Measurements from ENCODE around the gene FDX2.

FDX2 gene

DNA sequence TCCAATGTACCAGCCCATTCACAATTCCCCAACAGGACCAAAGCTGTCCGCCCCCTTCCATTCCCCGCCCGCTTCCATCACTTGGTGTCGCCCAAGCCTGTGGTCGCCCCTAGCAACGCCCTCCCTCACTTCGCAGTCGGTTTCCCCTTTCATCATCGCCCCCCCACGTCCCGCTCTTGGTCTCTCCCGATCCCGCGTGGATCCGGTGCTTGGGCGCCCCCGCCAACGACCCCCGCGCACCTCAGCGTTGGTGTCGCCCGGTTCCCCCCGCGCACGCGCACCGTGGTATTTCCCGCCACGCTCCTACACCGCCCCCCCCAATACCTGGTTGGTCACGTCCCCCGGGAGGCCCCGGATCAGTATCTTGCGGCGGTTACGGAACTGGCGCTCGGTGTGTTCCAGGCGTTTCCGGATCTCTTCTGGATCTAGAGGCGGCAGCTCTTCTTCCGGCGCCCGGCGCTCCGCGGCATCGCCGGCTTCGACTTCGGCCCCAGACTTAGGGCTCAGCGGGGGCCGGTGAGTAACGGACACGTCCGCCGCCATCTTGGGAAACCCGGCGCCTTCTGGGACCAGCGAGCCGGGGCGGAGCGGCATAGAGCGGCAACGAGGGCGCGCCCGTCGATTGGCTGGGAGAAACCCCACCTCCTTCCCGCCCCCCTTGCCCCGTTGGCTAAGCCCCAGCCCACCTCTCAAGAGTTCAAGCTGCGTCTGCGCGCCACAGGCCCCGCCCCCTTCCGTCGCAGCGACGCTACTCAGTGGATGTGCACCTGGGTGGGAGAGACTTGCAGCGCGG, 17.3 kb upstream of the FDX2 start, which contains the start of gene RAVER1:
TSS of gene RAVER1 (minus strand) at position 565 of the 793 bp plus-strand sequence. CDS start at position 543, 22 bp downstream.
- peak; percentile 98 for DNase-seq

DNA sequence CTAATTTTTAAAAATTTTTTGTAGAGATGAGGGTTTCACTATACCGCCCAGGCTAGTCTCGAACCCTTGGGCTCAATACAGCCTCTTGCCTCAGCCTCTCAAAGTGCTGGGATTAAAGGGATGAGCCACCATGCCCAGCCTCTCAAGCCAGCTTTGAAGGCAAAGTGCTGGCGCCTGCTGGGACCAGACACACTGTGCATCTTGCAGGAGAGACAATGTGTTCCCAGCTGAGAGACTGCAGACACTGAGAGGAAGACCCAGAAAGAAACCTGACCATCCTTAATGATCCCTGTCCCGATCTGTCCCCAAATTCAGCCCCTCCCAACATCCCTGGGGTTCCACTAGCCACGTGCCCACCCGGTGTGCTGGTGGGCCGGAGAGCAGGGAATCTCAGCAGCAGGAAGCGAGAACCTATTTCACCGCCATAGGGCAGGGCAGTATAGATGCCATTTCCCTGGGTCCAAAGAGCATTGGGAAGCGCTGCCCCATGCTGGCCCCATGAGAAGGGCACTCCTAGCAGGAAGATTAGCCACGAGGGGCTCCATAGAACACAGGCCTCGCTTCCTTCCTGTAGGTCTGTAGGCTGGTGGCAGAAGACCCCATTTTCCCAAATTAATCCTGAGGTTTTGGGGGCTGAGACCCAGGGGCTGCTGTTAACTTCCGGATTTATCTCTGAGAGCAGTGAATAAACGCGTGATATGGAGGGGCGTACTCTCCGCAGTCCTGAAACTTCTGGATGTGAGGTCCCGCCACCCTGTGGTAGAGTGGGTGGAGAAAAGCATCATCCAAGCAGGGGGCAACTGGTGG, 16.5 kb upstream of the FDX2 start:
- no peak for DNase-seq

DNA sequence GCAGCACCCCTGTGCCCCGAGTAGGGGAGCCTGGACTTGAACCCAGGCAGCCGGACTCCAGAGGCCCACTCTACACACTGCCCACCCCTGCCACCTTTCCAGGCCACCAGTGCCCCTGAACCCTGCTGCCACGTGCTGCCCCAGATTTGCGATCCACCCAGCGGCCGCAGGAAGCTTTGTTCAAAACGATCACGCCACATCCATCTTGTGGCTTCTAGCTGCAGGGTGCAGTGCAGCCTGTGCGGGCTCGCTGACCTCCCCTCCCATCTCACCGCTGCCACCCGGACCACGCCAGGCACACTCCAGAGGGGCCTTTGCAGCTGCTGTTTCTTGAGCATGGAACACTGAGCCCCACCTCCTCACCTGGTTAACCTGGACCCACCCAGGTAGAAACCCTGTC, 13.7 kb upstream of the FDX2 start:
- DNase-seq = no peak

DNA sequence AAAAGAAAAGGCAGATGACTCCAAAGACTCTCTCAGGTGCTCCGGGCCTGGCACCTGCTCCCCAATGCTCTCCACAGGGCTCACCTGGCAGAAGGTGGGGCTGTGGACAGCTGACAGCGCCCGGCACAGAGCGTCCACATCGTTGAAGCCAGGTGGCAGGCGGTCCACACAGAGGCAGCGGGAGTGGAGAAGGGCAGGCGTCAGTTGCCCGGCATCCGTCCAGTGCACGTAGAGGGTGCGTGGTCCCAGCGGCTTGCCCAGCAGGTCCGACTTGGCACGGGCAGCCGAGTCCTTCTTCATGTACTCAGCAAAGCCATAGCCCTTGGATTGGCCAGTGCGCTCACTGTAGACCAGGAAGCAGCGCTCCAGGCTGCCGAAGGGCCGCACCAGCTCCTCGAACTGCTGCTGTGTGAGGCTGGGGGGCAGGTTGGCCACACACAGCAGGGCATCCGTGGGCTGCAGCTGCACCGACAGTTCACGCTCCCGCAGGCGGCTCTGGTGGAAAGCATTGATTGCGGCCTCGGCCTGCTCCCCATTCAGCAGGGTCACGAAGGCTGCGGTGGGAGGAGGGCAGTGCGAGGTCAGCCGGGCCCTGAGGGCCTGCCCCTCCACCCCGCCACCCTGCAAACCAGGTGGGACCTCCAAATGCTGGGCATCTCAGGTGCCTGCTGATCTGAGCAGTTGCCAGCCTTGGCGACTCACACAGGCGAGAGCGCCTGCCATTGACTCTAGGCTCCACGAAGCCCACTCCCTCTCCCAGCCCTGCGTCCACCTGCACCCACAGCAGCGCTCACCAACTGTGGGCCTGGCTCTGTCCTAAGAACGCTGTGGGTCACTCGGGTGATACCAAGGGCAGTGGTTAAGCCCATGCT, 13.0 kb upstream of the FDX2 start:
- DNase-seq = no peak

DNA sequence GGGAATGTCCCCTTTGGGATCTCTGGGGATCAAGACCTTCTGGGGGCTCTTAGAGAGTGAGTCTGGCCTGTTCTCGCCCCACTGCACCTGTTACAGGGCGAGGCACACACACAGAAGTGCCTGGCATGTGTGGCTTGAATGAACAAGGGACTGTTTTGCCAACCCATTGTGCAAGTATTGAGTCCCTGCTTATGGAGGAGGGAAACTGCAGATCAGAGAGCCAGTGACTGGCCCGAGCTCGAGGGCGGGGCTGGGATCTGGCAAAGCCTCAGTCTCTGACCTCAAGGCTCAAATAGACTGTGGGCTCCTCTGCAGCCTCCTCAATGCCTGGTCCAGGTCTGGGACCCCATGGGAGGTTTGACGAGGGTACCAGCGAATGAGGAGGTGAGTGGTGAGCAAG, 12.0 kb upstream of the FDX2 start:
- no peak for DNase-seq

DNA sequence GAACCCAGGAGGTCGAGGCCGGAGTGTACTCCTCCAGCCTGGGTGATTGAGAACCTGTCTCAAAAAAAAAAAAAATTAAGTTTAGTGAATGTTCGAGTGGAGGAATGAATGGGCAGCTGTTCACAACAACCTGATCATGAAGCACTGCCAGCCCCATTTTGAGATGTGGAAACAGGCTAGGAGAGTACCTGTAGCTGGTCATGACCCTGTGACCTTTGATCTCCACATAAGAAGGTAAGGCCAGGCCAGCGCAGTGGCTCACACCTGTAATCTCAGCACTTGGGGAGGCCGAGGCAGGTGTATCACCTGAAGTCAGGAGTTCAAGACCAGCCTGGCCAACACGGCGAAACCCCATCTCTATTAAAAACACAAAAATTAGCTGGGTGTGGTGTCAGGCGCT, 9.9 kb upstream of the FDX2 start:
- DNase-seq = no peak

DNA sequence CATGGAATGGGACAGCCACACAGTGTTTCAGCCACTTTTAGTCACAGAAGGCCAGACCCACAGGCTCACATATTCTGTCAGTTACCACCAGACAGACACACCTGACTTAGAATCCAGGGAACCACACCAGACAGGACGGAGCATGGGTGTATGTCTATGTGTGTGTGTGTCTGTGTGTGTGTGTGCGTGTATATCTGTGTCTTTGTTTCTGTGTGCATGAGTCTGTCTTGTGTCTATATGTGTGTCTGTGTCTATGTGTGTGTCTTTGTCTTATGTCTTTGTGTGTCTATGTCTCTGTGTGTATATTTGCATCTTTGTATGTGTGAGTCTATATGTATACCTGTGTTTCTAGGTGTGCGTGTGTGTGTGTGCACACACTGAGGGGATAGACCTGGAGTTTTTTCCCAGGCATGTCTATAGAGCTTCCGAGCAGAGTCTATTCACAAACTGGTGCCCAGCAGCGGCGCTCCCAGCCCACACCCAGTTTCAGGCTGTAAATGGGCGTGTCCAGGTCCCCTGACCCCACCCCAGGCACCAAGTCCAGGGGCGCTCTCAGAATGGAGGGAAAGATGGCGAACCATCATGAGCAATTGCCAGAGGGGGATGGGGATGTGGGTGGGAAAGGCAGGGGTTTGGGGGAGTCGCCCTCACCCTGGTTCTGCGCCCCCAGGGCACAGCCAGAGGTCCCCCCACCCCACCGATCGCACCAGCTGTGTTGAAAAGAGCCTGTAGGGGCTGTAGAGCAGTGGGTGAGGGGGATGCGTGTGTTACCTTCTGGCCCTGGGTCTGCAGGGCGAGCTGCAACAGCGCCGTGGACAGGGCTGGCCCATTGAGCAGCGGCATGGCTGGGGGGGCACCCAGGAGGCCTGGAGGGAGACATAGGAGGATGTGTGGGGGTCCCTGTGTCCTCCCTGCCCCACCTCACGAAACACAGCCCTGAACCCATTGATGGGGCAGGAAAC, 6.3 kb upstream of the FDX2 start:
- DNase-seq = no peak

DNA sequence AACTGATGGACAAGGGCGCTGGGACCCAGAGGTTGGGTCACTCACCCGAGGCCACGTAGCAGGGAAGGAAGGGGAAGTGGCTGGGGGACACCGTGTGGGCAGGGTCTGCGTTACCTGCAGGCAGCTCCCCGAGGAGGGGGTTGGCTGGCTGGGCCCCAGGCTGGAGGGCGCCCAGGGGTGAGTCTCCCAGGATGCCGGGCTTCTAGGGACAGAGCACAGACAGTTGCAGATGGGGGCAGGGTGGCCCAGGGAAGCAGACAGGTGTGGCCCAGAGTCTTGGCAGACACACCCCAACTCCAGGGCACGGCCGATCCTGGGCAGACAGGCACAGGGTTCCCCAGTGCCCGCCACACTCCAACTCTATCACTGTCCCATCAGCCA, 5.6 kb upstream of the FDX2 start:
- DNase-seq = no peak

DNA sequence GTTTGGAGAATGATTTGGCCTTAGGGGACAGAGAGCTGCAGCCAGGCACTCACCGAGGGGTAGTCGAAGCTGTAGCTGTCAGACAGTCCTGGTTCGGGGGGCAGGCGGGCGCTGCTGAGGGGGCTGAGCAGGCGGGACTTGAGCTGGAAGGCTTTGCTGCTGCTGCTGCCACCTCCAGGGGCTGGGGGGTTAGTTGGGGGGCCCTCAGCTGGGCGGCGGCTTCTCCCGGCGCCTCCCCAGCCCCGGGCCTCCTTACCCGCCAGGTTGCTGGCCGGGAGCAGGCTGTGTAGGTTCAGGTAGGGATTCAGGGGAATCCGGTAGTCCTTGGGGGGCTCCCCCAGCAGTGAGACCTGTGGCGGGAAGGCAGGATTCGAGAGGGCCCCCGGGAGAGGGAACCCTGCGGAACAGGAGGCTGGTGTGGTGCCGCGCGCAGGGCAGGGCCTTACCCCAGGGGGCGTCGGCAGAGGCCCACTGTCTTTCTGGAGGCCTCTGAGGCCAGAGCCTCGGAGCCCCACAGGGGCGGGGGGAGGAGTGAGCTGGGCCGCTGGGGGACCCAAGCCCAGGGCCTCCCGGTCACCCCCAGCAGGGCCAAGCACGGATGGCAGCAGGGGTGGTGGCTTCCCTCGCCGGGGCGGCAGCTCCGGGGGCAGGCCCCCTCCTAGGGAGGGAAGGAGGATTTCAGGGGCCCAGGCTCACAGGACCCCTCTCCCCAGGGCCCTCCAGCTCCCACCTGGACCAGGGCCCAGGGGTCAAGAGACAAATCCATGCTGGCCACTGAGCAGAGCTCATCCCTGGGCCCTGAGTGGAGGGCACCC, 5.0 kb upstream of the FDX2 start:
- DNase-seq = no peak

DNA sequence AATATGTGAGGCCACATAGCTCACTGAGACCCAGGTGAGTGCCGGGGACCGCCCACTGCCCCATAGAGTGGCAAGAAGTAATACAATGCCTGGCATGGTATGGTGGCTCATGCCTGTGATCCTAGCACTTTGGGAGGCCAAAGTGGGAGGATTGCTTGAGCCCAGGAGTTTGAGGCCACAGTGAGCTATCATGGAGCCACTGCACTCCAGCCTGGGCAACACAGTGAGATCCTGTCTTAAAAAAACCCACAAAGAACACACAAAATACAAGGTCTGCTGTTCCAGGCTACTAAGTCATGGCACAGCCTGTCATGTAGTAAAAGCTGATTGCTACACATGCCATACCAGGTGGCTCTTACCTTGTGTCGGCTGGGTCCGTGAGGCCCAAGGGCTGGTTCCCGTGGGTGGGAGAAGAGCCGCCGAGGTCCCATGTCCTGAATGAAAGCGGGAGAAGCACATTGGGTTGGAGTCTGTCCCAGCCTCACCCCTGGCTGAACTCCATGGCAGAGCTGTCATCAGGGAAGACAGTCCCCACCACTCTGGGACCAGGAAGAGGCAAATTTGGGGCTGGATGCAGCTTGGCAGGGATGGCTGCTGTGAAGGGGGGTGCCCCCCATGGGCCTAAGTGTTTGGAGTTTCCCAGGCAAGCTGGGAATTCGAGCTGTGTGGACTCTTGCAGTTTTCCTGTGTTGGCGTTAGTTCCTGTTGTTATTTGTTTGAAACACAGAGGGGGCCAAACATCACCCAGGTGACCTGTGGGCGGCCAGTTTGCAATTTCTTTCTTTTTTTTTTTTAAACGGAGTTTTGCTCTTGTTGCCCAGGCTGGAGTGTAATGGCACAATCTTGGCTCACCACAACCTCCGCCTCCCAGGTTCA, 3.2 kb upstream of the FDX2 start:
- DNase-seq = no peak

DNA sequence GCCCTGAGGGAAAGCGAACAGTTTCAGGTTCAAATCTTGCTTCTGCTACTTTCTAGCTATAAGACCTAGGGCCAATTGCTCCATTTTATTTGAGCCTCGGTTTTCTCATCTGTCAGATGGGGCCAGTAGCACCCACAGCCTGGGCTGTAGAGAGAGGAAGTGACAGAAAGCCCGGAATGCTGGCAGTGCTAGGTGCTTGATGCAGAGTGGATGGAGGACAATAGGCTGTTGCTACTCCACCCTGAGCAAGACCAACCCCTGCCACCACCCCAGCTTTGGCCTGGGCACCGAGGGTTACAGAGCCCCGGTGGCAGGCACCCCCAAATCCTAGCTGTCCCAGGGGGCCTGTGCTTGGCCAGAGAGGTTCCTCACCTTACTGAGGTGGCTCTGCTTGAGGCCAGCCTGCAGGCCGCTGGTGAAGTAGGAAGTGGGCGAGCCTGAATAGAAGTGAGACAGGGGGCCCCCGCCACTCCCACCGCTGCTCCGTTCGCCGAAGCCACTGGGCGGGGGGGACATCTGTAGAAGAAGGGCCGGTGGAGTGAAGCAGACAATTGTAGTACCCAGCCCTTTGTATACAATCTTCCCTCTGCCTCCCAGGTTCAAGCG, 2.1 kb upstream of the FDX2 start:
- DNase-seq = no peak

DNA sequence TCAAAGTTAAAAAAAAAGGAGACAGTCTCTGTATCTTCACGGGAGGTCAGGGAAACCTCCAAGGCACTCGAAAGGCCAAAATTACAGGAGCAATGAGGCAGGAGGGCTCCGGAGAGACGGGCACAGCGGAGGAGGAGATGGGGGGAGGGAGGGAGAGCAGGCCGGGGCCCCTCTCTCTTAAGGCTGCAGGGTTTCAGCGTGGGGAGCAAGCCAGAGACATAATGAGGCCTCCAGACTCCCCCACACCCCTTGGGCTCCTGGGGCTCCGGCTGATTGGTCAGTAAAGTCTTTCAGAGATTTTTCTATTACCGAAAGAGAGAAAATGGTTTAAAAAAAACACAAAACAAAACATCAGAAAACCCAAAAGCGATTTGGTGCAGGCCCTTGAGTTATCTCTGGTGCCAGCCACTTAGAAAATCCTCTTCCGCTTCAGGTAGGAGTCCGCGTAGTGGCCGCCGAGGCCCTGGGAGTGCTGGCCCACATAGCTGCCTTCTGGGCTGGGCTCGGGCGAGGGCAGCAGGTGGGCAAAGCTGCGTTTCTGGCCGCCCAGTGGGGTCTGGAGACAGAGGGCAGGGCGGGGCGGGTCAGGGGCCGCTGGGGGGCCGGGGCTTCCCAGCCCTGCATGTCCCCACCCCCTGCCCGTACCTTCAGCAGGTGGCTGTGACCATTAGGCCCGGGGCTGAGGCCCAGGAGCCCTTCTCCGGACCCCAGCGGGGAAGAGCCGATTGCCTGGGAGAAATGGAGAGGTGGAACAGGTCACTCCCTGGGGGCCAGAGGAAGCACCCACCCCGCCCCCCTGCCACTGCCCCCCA, 1.4 kb upstream of the FDX2 start:
- no peak for DNase-seq

DNA sequence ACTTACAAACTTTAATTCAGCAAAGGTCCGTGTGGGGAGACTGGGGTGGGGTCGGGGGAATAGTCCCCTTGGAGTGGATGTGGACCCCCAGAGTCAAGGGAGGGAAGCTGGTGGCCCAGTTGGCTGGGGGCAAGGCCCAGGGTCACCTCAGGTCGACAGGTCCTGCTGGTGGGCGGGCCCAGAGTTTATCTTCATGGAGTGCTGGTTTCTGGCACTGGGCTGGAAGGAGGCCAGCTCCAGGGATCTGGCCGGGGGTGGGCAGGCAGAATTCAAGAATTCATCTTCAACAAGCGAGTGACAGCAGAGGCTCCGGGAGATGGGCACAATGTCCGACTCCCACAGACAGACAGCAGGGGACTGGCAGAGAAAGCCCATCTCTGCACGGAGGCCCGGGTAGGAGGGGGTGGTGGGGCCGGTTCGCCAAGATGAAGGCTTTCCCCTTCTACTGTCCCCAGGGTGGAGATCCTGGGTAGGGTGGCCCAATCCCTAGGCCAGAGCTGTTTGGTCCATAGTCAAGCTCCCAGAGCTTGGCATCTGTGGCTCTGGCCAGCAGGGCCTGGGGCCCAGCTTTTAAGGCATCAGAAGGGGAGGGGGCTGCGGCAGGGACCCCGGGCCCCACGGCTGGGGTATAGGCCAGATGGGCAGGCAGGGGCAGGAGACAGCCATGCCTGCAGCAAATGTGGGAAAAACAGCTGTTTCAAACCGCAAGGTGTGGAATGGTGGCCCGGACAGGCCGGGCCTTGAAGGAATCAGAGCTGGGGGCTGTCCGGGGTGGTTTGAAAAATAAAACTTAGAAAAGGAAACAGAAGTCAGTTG, 622 bp upstream of the FDX2 start:
- DNase-seq = no peak

DNA sequence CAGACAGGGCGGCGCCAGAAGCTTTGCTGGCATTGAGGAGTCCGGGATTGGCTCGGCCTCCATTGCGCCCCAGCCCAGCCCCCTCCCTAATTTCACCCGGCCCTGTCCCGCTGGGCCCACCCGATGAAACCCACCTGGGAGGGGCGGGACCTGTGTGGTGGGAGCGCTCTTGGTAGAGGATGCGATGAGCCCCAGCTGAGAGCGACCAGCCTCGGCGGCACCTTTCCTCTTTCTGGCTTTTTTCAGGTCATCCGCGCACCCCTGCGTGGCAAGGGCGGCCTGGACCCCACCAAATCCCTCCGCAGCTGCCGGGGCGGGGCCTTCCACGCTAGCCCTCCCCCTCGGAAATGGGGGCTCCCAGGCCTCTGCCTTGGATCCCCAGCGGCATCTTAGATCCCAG, 6.4 kb downstream of the FDX2 start, which contains the start of gene ZGLP1:
TSS of gene ZGLP1 (minus strand) at position 393 of the 400 bp plus-strand sequence.
- no peak for DNase-seq

DNA sequence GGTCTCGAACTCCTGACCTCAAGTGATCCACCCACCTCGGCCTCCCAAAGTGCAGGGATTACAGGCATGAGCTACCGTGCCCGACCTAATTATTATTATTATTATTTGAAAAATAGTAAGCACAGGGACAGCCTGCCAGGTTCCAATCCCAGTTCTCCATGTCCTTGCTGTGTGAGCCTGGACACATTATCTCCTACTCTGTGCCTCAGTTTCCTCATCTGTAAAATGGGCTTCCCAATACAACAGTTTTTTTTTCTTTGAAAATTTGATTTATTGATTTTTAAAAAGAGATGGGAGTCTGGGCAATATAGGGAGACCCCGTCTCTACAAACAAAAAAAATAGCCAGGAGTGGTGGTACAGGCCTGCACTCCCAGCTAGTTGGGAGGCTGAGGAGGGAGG, 9.5 kb downstream of the FDX2 start:
- DNase-seq = no peak

DNA sequence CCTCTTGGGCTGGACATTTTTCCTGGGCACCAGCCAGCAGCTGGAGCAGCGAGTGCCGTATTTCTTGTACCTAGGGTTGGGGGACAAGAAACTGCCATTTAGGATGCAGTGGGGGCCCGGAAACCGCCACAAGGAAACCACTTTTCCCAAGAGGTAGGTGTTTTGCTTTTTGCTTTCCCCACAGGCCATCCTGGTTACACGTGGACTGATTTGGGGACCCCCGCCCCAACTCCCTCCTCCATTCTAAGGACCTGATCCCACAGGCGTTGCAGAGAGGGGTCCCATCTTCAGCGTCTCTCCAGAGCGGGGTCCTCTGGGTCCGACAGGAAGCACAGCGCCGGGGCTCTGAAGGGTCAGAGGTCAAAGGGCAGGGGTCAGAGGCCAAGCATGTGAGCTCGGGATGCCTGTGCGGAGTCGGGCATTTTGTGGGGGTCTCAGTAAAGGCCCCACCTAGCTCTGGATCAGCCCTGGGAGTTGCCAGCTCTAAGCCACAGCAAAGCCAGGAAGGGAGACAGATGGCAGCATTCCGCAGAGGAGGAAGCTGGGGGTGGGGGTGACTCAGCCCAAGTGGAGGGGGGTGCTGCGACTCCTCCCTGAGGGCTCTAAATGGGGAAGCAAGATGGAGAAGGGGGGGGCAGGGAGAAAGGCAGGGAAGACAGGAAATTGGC, 10.5 kb downstream of the FDX2 start:
- DNase-seq = no peak
